ENCODE measurements around the gene MTOR. TPM values are rescaled to one million over a fixed set of nuclear protein-coding genes. Genes with fewer than 3 reads are reported as not detected.

MTOR gene
- total and polyA plus RNA-seq, 2 donors (not counting 3 experiments of a cell fraction or from before 2014, with no cell fraction given): 33.5 to 50.4 TPM

GRCh38 chr1:11283151-11283550 is 20.8 kb upstream of the MTOR start:
- Histone ChIP-seq H3K4me2 (ENCODE audit: insufficient read depth, low read length) (no peak overlapping the region), H3K79me2 (ENCODE audit: control insufficient read depth, insufficient read depth, low read length) (peaks cover 3% of the 10 kb centered on the region), H3K27ac (ENCODE audit: insufficient read depth, low read depth, low read length) (no peak overlapping the region), H3K9me3 (replicated peaks; ENCODE audit: control insufficient read depth, insufficient read depth, low read length) (no peaks in the 10 kb centered on the region), H2AFZ (ENCODE audit: low read depth, low read length) (no peak overlapping the region), H3K9me1 (replicated peaks; ENCODE audit: control insufficient read depth, extremely low read depth, insufficient read depth, low read length) (no peaks in the 10 kb centered on the region), H4K20me1 (replicated peaks; ENCODE audit: control insufficient read depth, extremely low read depth, insufficient read depth, low read length) (peaks cover 2% of the 10 kb centered on the region), H3K4me3 (replicated peaks in 1 of 3; ENCODE audit: insufficient read depth in 1 of 3, low read depth in 1 of 3, low read length in 3 of 3) (no peak overlapping the region), H3K4me1 (ENCODE audit: control insufficient read depth, extremely low read depth, insufficient read depth, low read length) (peaks cover 18% of the 10 kb centered on the region), H3K27me3 (ENCODE audit: control insufficient read depth in 2 of 2, insufficient read depth in 2 of 2, low read length in 2 of 2) (no peaks in the 10 kb centered on the region), H3K36me3 (ENCODE audit: control insufficient read depth in 2 of 2, extremely low read depth in 1 of 2, insufficient read depth in 2 of 2, low read length in 2 of 2) (peaks cover 3 to 5% of the 10 kb centered on the region in 2 experiments), H3K9ac (replicated peaks; ENCODE audit: extremely low read depth, insufficient read depth, low read length) (no peak overlapping the region)
- TF ChIP-seq JUN (IDR thresholded peaks at IDR 0.05; ENCODE audit: borderline replicate concordance, insufficient read depth, insufficient read length, low read depth): no peak
- no peak for TF ChIP-seq CTCF (IDR thresholded peaks at IDR 0.05; ENCODE audit: extremely low read depth in 1 of 2, insufficient read depth in 1 of 2, low read depth in 1 of 2, low read length in 2 of 2)
- no peak for TF ChIP-seq EZH2 (IDR thresholded peaks at IDR 0.05; ENCODE audit: borderline replicate concordance, low read depth, low read length, severe bottlenecking)
- TF ChIP-seq FOS (IDR thresholded peaks at IDR 0.05; ENCODE audit: borderline replicate concordance, insufficient read depth, low read length): no peak
- TF ChIP-seq POLR2AphosphoS5 (IDR thresholded peaks at IDR 0.05; ENCODE audit: insufficient read depth, low read depth, low read length): no peak
- no peak for TF ChIP-seq MYC (IDR thresholded peaks at IDR 0.05; ENCODE audit: low read depth, low read length)
- TF ChIP-seq GATA2 (IDR thresholded peaks at IDR 0.05; ENCODE audit: insufficient read depth, insufficient read length, low read depth, low read length): no peak
- TF ChIP-seq POLR2A (IDR thresholded peaks at IDR 0.05; ENCODE audit: low read depth, low read length): no peak
- TF ChIP-seq MAX (IDR thresholded peaks at IDR 0.05; ENCODE audit: insufficient read depth, insufficient read length): no peak
- BruUV-seq (replicated peaks): no TSS peak
- dilution Hi-C loops (cut with MboI; ENCODE audit: extremely low pct_ligation_motif_present, low sequenced_read_pairs) (no loop called here), intact Hi-C loops (cut with micrococcal nuclease) (no loop called here)
- POLR2A ChIA-PET: interaction anchor here (0.7 kb wide), 1 partner anchor 327 kb away, joined by 8 read pairs; no protein-coding TSS in a partner anchor
- DNase-seq (ENCODE audit: low read depth, low spot score) (no peak), FAIRE-seq (no peak)
- CTCF ChIA-PET: interaction anchor here (0.9 to 2.3 kb wide), 3 partner anchors 10 to 363 kb away, joined by 3 to 14 read pairs (median 6); partner anchors contain the start of genes MTOR and UBIAD1

All from endothelial cell of umbilical vein (primary cell).